ENCODE data around the gene CCDC66.
A peak's percentile ranks its signal among the peaks of the same experiment; 100 is the strongest.
"Not testable (repeated sequence)": the region's sequence is repeated elsewhere in the genome, so short reads cannot be mapped to it uniquely, and the experiment has no call there.

CCDC66 gene

GRCh38 chr3:56556908-56557830 is at the start of gene CCDC66:
CCDC66 (plus strand) TSS chr3:56557175; CDS start chr3:56557243, 68 bp downstream.
- FAIRE-seq: no peak

- FAIRE-seq: no peak
Observed at GRCh38 chr3:56519641-56520040, 37.3 kb upstream of the CCDC66 start.

- no peak for FAIRE-seq
Observed at GRCh38 chr3:56522374-56522773, 34.6 kb upstream of the CCDC66 start.

- FAIRE-seq: no peak
Observed at GRCh38 chr3:56525291-56525690, 31.7 kb upstream of the CCDC66 start.

- no peak for FAIRE-seq
Observed at GRCh38 chr3:56536735-56537134, 20.2 kb upstream of the CCDC66 start.

GRCh38 chr3:56547486-56547885 is 9.5 kb upstream of the CCDC66 start:
- FAIRE-seq: no peak

- no peak for FAIRE-seq
Observed at GRCh38 chr3:56557831-56558170, 826 bp downstream of the CCDC66 start.

- FAIRE-seq: no peak
Observed at GRCh38 chr3:56573501-56573900, 16.5 kb downstream of the CCDC66 start.

- FAIRE-seq: not testable (repeated sequence)
Observed at GRCh38 chr3:56581941-56582340, 25.0 kb downstream of the CCDC66 start.

GRCh38 chr3:56584275-56584674 is 27.3 kb downstream of the CCDC66 start:
- FAIRE-seq: not testable (repeated sequence)

- no peak for FAIRE-seq
Observed at GRCh38 chr3:56590814-56591213, 33.8 kb downstream of the CCDC66 start.

- no peak for FAIRE-seq
Observed at GRCh38 chr3:56591262-56591661, 34.3 kb downstream of the CCDC66 start.

- no peak for FAIRE-seq
Observed at GRCh38 chr3:56593455-56594158, 36.6 kb downstream of the CCDC66 start.

GRCh38 chr3:56595975-56596840 is 39.2 kb downstream of the CCDC66 start:
- no peak for FAIRE-seq

- FAIRE-seq: not testable (repeated sequence)
Observed at GRCh38 chr3:56608479-56608878, 51.5 kb downstream of the CCDC66 start.

GRCh38 chr3:56610669-56611335 is 53.8 kb downstream of the CCDC66 start:
- FAIRE-seq: no peak

- FAIRE-seq: no peak
Observed at GRCh38 chr3:56611364-56611763, 54.4 kb downstream of the CCDC66 start.

- FAIRE-seq: no peak
Observed at GRCh38 chr3:56612146-56612545, 55.2 kb downstream of the CCDC66 start.

- no peak for FAIRE-seq
Observed at GRCh38 chr3:56613016-56613415, 56.0 kb downstream of the CCDC66 start.

- FAIRE-seq: no peak
Observed at GRCh38 chr3:56616478-56617006, 59.6 kb downstream of the CCDC66 start.

- no peak for FAIRE-seq
Observed at GRCh38 chr3:56620371-56620770, 63.4 kb downstream of the CCDC66 start.

GRCh38 chr3:56621681-56622080 is 64.7 kb downstream of the CCDC66 start:
- peak; percentile 72 for FAIRE-seq

All from colon (tissue), 2 donors.